Keratinocyte (primary cell): ENCODE results near the gene STRN3. TPM values are rescaled to one million over a fixed set of nuclear protein-coding genes. Genes with fewer than 3 reads are reported as not detected.
"Not testable (repeated sequence)": the region's sequence is repeated elsewhere in the genome, so short reads cannot be mapped to it uniquely, and the experiment has no call there.

Experiments
- DNase-seq: peaks from one replicate; pipeline ENCODE4 v3.0.0-alpha.2; 2011; ENCODE audit warnings: low read depth, missing footprints, low spot score
- FAIRE-seq: peaks from 2 replicates; lab custom pipeline; 2011; peaks lifted over from hg19 to GRCh38; lab: Jason Lieb, UNC
- H2AFZ ChIP-seq: 2 replicates; pipeline ENCODE4 v1.6.0; 2012; ENCODE audit warnings: low read length, control low read depth, inconsistent platforms; ENCODE audit not compliant: control insufficient read depth
- H3K27ac ChIP-seq: 2 replicates; pipeline ENCODE4 v1.5.1; 2011; ENCODE audit warnings: low read length; ENCODE audit not compliant: control insufficient read depth, insufficient read depth
- H3K27me3 ChIP-seq: 3 replicates; pipeline ENCODE4 v1.6.0; 2011; ENCODE audit warnings: low read length; ENCODE audit not compliant: control insufficient read depth, insufficient read depth; ENCODE audit errors: extremely low read depth
- H3K36me3 ChIP-seq, 2 experiments: 2 replicates in 1 of 2; 3 replicates in 1 of 2; pipeline ENCODE4 v1.5.1; 2011; ENCODE audit warnings: low read length in 2 of 2, mild to moderate bottlenecking in 1 of 2; ENCODE audit not compliant: control insufficient read depth in 2 of 2, insufficient read depth in 2 of 2; ENCODE audit errors: extremely low read depth in 1 of 2
- H3K4me1 ChIP-seq: 3 replicates; pipeline ENCODE4 v1.5.1; 2011; ENCODE audit warnings: low read length; ENCODE audit not compliant: control insufficient read depth, insufficient read depth; ENCODE audit errors: extremely low read depth
- H3K4me2 ChIP-seq: 3 replicates; pipeline ENCODE4 v1.6.0; 2011; ENCODE audit warnings: low read depth, low read length; ENCODE audit not compliant: control insufficient read depth, insufficient read depth; ENCODE audit errors: extremely low read depth
- H3K4me3 ChIP-seq, 3 experiments: fragments of 200-600 bp in 1 of 3; sonication (generic) in 1 of 3; 2 replicates in 2 of 3; 3 replicates in 1 of 3; pipeline ENCODE4 v1.5.1; 2011 to 2016; ENCODE audit warnings: low read length in 3 of 3, mild to moderate bottlenecking in 3 of 3, control low read depth in 2 of 3, inconsistent platforms in 1 of 3, low read depth in 1 of 3, mixed read lengths in 1 of 3, mixed run types in 1 of 3, moderate library complexity in 1 of 3; ENCODE audit not compliant: control insufficient read depth in 2 of 3, insufficient read depth in 2 of 3; ENCODE audit errors: extremely low read depth in 1 of 3
- H3K79me2 ChIP-seq: 2 replicates; pipeline ENCODE4 v1.6.0; 2012; ENCODE audit warnings: low read length; ENCODE audit not compliant: control insufficient read depth, insufficient read depth
- H3K9ac ChIP-seq: 3 replicates; pipeline ENCODE4 v1.6.0; 2011; ENCODE audit warnings: low read length; ENCODE audit not compliant: control insufficient read depth, insufficient read depth; ENCODE audit errors: extremely low read depth
- H3K9me1 ChIP-seq: 3 replicates; pipeline ENCODE4 v1.6.0; 2011; ENCODE audit warnings: low read length; ENCODE audit not compliant: control insufficient read depth, insufficient read depth; ENCODE audit errors: extremely low read depth
- H3K9me3 ChIP-seq: 2 replicates; pipeline ENCODE4 v1.5.1; 2012; ENCODE audit warnings: low read depth, low read length; ENCODE audit not compliant: control insufficient read depth
- H4K20me1 ChIP-seq: 3 replicates; pipeline ENCODE4 v1.6.0; 2011; ENCODE audit warnings: low read length; ENCODE audit not compliant: control insufficient read depth, insufficient read depth; ENCODE audit errors: extremely low read depth
- EZH2 ChIP-seq: IDR thresholded peaks from one replicate; pipeline ENCODE4 v1.6.1; 2012; ENCODE audit warnings: inconsistent platforms, mild to moderate bottlenecking, low read length, moderate library complexity
- dilution Hi-C: fragments of 300-500 bp; cut with MboI; formaldehyde crosslinking; loops from one replicate; pipeline ENCODE4 v1.7.0; 2020; ENCODE audit warnings: low sequenced_read_pairs; ENCODE audit not compliant: extremely low pct_ligation_motif_present
- polyA plus RNA-seq, 5 experiments: library from polyadenylated mRNA; depleted of rRNA in 3 of 5; stranded (reverse) in 3 of 5; stranded (forward) in 1 of 5; unstranded in 1 of 5; fragments of >200 nt; gene quantifications; 1 replicate in 1 of 5; 2 replicates in 3 of 5; 3 replicates in 1 of 5; pipeline versions ENCODE4 v1.2.1 to v1.2.3, GENCODE V29; 2011 to 2012; ENCODE audit warnings: missing spikeins in 2 of 5, low read depth in 1 of 5, low replicate concordance in 1 of 5
- TF ChIP-seq, protein P1 (sequence below), 3 experiments: IDR thresholded peaks in 1 of 3; conservative IDR thresholded peaks in 1 of 3; optimal IDR thresholded peaks in 1 of 3; 2 replicates in 2 of 3; 3 replicates in 1 of 3; pipeline versions ENCODE3 to v1.5.1; 2011; ENCODE audit warnings: low read length in 3 of 3, mild to moderate bottlenecking in 3 of 3, moderate library complexity in 2 of 3, control low read depth in 1 of 3, inconsistent platforms in 1 of 3; ENCODE audit not compliant: insufficient read depth in 2 of 3; ENCODE audit errors: extremely low read depth in 1 of 3

STRN3 gene
- polyA plus RNA-seq, 1 donor (not counting 4 experiments of a cell fraction or from before 2014, with no cell fraction given), result 38.1 TPM

DNA sequence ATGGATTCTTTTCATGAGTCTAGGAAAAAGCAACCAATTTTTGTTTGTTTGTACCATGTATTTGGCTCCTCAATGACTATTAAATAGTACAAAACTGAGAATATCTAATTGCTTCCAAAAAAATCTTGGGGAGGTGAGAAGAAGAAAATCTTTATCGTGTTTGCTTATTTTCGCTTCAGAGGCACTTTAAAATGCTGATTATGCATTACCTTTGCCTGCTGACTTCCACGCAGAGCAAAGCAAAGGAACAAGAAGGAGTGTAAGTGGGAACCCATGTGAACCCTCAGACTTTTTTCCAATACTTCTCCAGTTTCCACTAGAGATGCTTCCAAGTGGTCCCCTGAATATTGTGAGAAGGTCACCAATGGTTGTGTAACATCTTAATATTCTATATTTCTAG, 43.2 kb upstream of the STRN3 start:
- TF ChIP-seq EZH2, result no peak
- TF ChIP-seq, protein P1, sequence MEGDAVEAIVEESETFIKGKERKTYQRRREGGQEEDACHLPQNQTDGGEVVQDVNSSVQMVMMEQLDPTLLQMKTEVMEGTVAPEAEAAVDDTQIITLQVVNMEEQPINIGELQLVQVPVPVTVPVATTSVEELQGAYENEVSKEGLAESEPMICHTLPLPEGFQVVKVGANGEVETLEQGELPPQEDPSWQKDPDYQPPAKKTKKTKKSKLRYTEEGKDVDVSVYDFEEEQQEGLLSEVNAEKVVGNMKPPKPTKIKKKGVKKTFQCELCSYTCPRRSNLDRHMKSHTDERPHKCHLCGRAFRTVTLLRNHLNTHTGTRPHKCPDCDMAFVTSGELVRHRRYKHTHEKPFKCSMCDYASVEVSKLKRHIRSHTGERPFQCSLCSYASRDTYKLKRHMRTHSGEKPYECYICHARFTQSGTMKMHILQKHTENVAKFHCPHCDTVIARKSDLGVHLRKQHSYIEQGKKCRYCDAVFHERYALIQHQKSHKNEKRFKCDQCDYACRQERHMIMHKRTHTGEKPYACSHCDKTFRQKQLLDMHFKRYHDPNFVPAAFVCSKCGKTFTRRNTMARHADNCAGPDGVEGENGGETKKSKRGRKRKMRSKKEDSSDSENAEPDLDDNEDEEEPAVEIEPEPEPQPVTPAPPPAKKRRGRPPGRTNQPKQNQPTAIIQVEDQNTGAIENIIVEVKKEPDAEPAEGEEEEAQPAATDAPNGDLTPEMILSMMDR (optimal IDR thresholded peaks at IDR 0.05 in 1 of 3, IDR thresholded peaks at IDR 0.05 in 1 of 3, conservative IDR thresholded peaks at IDR 0.05 in 1 of 3; ENCODE audit: extremely low read depth in 1 of 3, insufficient read depth in 2 of 3, low read length in 3 of 3), result no peak
- dilution Hi-C loops, result no loop called here
- no peaks in the 10 kb centered on the region for H3K9me3 ChIP-seq
- H3K4me3 ChIP-seq, result no peak overlapping the region
- no peaks in the 10 kb centered on the region for H3K79me2 ChIP-seq
- H3K4me1 ChIP-seq, result peaks cover 13% of the 10 kb centered on the region
- H3K36me3 ChIP-seq, result no peaks in the 10 kb centered on the region
- no peaks in the 10 kb centered on the region for H4K20me1 ChIP-seq
- no peaks in the 10 kb centered on the region for H3K27me3 ChIP-seq
- DNase-seq (no peak), FAIRE-seq (no peak)
- no peak overlapping the region for H3K27ac ChIP-seq
- no peaks in the 10 kb centered on the region for H3K9me1 ChIP-seq
- no peak overlapping the region for H3K4me2 ChIP-seq
- no peak overlapping the region for H3K9ac ChIP-seq
- no peak overlapping the region for H2AFZ ChIP-seq

DNA sequence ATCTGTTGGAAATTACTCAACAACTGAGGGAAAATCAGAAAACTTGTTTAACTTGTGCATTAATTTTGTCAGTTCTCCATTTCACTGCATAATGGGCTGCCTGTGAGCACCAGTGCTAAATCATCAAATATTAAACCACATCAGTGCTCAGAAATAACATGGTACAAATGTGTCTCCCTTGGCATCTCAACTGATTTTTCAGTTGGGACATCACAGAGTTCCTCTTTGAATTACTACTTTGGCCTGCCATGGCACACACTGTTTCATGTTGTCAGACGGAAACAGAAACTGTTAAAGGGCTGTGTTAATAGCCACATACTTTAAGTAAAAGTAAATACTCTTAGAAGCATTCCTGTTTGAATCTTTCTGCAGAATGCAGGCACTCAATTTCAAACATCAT, 42.1 kb upstream of the STRN3 start:
- H4K20me1 ChIP-seq, result no peaks in the 10 kb centered on the region
- dilution Hi-C loops, result no loop called here
- no peaks in the 10 kb centered on the region for H3K9me1 ChIP-seq
- no peaks in the 10 kb centered on the region for H3K27me3 ChIP-seq
- TF ChIP-seq, protein P1 (optimal IDR thresholded peaks at IDR 0.05 in 1 of 3, IDR thresholded peaks at IDR 0.05 in 1 of 3, conservative IDR thresholded peaks at IDR 0.05 in 1 of 3; ENCODE audit: extremely low read depth in 1 of 3, insufficient read depth in 2 of 3, low read length in 3 of 3), result no peak
- TF ChIP-seq EZH2, result no peak
- H3K4me1 ChIP-seq, result peaks cover 13% of the 10 kb centered on the region
- H2AFZ ChIP-seq, result no peak overlapping the region
- FAIRE-seq (no peak), DNase-seq (no peak)
- H3K9me3 ChIP-seq, result no peaks in the 10 kb centered on the region
- H3K27ac ChIP-seq, result no peak overlapping the region
- no peak overlapping the region for H3K4me2 ChIP-seq
- no peak overlapping the region for H3K4me3 ChIP-seq
- H3K79me2 ChIP-seq, result no peaks in the 10 kb centered on the region
- H3K9ac ChIP-seq, result no peak overlapping the region
- H3K36me3 ChIP-seq, result no peaks in the 10 kb centered on the region

DNA sequence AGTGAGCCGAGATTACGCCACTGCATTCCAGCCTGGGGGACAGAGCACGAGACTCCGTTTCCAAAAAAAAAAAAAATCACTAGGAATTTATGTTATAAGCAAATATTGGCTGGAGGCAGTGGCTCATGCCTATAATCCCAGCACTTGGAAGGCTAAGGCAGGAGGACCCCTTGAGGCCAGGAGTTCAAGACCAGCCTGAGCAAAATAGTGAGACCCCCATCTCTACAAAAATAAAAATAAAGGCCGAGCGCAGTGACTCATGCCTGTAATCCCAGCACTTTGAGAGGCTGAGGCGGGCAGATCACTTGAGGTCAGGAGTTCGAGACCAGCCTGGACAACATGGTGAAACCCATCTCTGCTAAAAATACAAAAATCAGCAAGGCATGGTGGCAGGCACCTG, 36.7 kb upstream of the STRN3 start:
- DNase-seq, H2AFZ ChIP-seq, H3K4me2 ChIP-seq, H3K27ac ChIP-seq, H3K9me3 ChIP-seq, FAIRE-seq, H3K79me2 ChIP-seq, H3K4me3 ChIP-seq, H3K9me1 ChIP-seq, H4K20me1 ChIP-seq, H3K27me3 ChIP-seq, H3K36me3 ChIP-seq, H3K9ac ChIP-seq, dilution Hi-C loops: not testable (repeated sequence)
- H3K4me1 ChIP-seq, result peaks cover 28% of the 10 kb centered on the region
